A673 (cell line): ENCODE data around the gene KAZN.

Experiments
- EZH2 ChIP-seq: fragments of 200-600 bp; sonication (generic); IDR thresholded peaks from 2 replicates; pipeline ENCODE4 v1.6.1; 2017; ENCODE audit warnings: borderline replicate concordance, low read depth, mild to moderate bottlenecking, mixed read lengths, antibody characterized with exemption, low read length; ENCODE audit not compliant: poor library complexity, severe bottlenecking
- TF ChIP-seq, protein P1 (sequence below): fragments of 300-800, 200-600 bp; sonication (generic); conservative IDR thresholded peaks from 2 replicates; pipeline ENCODE4 v1.5.1; 2017; ENCODE audit warnings: low read depth, mild to moderate bottlenecking, antibody characterized with exemption, low read length, moderate library complexity, mixed read lengths

DNA sequence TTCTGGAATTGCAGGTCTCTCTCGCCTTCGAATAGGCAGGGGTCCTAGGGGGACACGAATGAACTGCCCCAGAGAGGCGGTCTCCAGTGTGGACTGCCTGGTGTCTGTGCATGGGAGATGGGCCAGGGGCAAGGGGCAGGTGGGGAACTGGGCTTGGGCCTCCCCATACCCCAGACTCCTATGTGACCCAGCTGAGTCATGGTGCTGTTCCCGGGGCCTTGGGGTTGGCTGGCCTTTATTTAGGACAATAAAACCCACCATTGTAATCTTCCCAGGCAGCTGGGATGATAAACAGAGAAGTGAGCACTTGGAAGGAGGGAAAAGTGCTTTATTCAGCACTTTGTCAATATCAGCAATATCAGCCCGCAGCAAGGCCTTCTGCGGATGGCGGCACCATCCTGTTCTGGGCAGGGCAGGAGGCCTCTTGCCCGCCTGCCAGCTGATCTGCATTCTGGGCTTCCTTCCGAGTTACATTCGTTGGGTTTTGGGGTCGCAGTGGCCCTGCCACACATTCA is 346.0 kb downstream of the KAZN start:
- TF ChIP-seq, protein P1, sequence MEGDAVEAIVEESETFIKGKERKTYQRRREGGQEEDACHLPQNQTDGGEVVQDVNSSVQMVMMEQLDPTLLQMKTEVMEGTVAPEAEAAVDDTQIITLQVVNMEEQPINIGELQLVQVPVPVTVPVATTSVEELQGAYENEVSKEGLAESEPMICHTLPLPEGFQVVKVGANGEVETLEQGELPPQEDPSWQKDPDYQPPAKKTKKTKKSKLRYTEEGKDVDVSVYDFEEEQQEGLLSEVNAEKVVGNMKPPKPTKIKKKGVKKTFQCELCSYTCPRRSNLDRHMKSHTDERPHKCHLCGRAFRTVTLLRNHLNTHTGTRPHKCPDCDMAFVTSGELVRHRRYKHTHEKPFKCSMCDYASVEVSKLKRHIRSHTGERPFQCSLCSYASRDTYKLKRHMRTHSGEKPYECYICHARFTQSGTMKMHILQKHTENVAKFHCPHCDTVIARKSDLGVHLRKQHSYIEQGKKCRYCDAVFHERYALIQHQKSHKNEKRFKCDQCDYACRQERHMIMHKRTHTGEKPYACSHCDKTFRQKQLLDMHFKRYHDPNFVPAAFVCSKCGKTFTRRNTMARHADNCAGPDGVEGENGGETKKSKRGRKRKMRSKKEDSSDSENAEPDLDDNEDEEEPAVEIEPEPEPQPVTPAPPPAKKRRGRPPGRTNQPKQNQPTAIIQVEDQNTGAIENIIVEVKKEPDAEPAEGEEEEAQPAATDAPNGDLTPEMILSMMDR: no peak
- TF ChIP-seq EZH2: no peak
